NCI-H524 treated with DMSO at 0.1 percent for 48 hours (cell line): Measurements from ENCODE around the gene CTSO.

Experiments used
- DNase-seq: peaks from one replicate; lab custom pipeline; 2025; lab: John Stamatoyannopoulos, UW

CTSO gene, protein sequence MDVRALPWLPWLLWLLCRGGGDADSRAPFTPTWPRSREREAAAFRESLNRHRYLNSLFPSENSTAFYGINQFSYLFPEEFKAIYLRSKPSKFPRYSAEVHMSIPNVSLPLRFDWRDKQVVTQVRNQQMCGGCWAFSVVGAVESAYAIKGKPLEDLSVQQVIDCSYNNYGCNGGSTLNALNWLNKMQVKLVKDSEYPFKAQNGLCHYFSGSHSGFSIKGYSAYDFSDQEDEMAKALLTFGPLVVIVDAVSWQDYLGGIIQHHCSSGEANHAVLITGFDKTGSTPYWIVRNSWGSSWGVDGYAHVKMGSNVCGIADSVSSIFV

DNA sequence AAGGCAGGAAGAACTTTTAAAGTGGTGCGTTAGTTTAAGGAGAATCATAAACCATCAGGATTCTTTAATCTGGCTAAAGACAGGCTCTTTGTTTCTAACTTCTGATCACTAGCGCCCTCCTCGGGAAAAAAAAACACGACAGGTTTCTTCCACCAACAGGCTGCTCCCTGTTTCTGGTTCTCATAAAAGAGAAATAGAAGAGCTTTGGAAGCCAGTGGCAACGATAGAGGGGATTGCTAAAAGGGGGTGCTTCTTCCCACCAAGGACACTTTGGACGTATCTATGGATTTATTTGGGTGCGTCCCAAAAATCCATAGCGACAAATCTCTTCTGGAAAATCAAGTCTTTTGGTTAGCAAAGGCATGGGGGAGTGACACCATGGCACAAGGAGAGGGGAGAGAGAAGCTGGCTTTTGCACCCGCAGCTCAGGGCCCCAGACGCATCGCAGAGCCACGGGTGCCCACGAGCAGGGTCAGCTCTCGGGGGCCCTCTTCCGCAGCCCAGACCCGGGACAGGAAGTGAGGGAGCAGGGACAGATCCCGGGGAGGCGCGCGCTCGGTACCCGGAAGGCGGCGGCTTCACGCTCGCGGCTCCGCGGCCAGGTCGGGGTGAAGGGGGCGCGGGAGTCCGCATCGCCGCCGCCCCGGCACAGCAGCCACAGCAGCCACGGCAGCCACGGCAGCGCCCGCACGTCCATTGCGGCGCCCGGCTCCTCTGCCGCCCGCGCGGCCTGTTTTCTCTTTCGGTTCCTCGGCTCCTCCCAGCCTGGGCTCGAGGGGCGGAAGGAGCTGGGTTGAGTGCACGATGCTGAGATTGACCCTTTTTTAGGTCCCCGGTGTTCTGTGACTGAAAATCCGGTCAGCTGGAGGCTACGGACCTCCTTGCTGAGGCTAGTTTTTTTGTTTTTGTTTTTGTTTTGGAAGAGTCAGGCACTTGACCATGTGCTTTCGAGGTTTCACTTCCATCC lies at the start of gene CTSO:
Gene CTSO (minus strand): TSS at position 716 of the 967 bp plus-strand sequence. CDS start 19 bp downstream, at position 697.
- DNase-seq, result peak; percentile 18

- no peak for DNase-seq
These were observed 46.8 kb upstream of the CTSO start for GRCh38 chr4:156000491-156000890.

DNA sequence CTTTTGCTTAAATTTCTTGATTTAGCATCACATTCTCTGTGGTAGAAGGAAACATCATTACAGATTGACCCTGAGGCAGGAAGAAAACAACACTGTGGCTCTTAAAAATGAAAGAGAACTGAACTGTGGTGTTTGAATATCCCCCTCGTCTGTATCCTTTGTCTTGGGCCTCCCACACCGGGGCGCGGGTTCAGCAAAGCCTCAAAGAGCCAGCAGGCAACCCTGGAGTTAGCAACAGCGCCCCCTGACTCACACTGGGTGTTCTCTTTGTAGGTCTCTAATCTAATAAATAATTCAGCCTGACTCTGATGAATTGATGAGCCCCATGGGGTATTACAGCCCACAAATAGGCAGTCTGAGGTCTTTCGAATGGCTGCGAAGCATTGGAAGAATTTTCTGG lies 46.1 kb upstream of the CTSO start:
- no peak for DNase-seq

DNA sequence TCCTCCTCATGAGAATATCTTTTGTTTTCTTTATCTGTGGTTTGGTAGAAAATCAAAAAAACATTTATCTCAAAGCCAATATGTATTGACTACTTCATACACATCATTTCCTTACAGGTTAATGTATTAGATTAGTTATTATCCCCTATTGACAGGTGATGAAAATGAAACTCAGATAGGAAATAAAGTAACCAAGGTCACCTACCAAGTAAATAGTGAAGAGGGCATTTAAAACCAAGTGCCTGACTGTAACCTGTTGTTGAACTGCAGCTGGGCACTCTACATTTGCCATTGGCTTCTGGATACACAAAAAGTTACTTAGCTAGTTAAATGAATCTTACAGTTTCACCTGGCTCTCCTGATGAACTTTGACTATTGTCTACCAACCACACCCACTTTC lies 41.4 kb upstream of the CTSO start:
- no peak for DNase-seq

DNA sequence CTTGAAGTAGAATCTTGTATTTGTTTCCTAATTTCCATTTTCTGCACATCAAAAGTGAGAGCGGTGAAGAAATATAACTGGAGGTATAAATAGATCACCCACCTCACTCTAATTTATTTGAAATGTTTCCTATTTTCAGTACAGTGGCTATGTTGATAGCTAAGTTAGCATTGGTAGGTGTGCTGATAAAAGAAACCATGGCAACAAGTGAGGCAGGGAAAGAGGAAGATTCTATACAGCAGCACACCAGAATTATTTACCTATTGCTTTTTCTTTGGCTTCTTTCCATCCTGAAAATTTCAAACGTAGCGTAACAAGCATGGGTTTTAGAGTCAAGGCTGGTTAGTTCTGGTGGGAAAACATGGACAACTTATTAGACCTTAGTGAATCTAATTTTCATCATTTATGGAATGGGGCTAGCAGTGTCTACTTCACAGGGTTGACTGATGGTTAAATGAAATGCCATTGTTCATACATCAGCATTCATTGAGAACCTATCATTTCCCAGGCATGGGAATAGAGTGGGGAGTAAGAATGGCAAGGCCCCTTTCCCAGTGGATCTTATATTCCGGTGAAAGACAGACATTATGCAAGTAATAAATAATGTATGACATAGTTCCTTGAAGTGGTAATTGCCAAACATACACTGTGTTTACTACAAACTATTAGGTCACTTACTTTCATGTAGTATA lies 30.6 kb upstream of the CTSO start:
- no peak for DNase-seq

- no peak for DNase-seq
These were observed 29.2 kb upstream of the CTSO start for GRCh38 chr4:155982736-155983385.

GRCh38 chr4:155978810-155979209 lies 25.1 kb upstream of the CTSO start:
- no peak for DNase-seq

DNA sequence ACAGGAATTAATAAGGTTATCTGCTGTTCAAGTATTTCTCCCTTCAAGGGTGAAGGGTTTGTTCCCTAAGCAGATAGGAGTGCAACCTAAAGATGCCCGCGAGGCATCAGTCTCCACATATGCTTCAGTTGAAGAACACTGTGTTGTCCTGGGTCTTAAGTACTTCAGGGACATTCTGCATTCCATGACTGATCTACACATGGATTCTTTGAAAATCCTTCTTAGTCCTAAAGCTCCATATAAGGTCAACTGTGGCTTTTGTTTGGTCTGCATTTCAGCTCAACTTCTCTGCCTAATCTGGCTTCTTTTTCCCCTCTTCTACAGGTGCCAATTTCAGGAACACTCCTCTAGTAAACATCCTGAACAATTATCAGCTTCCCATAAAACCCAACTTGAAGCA lies 21.8 kb upstream of the CTSO start:
- no peak for DNase-seq

DNA sequence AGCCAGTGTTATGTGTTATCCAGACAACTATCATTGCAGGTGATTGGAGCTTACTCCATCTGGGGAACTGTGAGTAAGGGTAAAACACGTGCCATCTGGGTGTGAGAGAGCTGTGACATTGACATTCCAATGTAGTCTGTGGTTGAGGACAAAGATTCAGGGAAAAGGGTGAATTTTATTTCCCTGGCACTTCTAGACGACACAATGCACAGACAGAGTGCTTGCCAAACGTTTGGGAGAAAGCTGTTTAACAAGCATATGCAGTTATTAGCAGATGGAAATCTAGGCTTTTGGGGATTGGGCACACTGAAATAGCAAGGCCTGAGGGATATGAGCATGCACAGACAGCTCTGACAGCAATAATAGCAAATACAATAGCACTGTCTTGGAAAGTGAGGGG lies 21.3 kb upstream of the CTSO start:
- DNase-seq, result no peak

GRCh38 chr4:155974476-155974749 lies 20.7 kb upstream of the CTSO start:
- DNase-seq, result no peak

DNA sequence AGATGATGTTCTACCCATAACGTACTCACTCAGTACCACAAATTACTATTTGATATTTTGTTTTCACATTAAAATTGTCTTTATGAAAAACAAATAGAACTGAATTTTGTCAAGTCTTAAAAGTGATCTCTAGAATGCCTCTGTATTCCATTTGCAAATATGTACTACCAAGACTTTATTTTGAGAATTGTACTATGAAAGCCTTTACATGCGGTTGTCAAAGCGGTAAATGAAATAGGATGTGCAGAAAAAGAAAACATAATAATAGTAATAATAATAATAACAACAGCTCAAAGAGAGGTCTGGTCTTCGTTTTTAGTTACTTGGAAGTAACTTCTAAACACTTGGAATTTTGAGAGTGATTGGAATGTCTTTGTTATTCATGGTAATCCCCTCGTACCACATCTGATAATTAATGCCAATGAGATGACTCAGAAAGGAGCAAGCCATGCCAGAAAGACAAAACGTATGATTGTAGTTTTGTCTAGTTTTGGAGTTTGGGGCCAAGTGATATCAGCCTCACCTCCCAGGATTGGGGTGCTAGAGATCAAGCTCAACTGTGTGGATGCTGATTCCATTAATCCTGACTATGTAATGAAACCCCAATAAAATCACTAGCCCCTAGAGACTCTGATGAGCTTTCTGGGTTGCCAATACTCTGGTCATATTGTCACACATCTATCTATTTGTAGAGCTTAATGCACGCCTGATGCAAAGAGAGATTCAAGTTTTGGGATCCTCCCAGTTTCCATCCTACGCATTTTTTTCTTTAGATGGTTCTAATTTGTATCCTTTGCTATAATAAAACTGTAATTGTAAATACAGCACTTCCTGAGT lies 20.2 kb upstream of the CTSO start:
- no peak for DNase-seq

DNA sequence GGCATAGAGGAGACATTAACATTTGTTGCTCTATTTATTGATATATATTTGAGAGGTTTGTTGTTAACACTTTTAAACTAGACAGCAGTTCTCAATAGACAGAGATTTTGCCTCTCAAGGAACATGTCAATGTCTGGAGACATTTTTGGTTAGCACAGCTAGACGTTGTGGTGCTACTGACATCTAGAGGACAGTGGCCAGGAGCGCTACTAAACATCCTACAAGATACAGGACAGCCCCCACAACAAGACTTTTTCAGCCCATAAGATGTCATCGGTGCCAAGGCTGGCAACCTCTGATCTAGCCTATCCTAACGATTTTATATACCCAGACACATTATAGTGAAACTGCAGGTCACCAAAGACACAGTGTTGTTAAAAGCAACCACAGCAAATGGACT lies 18.4 kb upstream of the CTSO start:
- no peak for DNase-seq

GRCh38 chr4:155966731-155967395 lies 13.2 kb upstream of the CTSO start:
- DNase-seq, result no peak

GRCh38 chr4:155966171-155966570 lies 12.5 kb upstream of the CTSO start:
- DNase-seq, result no peak

DNA sequence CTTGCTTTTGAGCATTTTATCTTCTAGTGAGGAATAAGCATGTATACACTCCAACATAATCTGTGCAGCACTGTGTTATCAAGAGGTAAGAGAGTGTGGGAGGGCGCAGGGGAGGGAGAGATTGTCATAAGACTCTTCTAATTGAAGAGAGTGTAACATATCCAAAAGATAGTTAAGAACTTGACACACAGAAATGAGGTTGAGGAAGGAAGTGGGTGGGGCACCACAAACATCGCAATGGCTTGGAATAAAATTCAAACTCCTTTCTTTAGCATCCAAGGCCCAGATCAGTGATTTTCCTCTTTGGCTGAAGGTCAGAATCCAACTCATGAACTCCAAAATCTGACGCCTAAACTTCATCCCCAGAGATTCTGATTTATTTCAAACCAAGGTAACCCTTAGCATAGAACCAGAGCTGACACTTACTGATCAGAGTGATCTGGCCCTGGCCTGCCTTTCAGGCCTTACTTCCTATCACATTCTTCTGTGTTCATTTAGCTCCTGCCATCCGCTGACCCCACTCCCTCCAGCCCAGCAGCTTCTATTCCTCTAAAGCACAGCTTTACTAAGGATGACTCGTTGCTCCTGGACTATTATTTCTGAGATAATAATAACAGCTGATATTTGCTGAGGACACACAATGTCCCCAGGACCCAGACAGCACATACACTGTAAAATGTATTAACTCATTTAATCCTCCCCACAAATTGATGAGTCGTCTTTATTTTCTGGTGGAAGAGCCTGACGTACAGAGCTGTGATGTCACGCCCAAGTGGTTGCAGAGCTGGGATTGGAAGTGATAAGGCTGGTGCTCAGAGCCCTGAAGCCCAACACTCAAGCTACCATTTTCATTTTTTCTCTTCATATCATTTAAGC lies 10.6 kb upstream of the CTSO start:
- DNase-seq, result no peak

GRCh38 chr4:155962767-155963166 lies 9.1 kb upstream of the CTSO start:
- DNase-seq, result no peak

- DNase-seq, result no peak
These were observed 7.9 kb upstream of the CTSO start for GRCh38 chr4:155961575-155961974.

GRCh38 chr4:155960522-155960921 lies 6.9 kb upstream of the CTSO start:
- DNase-seq, result no peak

DNA sequence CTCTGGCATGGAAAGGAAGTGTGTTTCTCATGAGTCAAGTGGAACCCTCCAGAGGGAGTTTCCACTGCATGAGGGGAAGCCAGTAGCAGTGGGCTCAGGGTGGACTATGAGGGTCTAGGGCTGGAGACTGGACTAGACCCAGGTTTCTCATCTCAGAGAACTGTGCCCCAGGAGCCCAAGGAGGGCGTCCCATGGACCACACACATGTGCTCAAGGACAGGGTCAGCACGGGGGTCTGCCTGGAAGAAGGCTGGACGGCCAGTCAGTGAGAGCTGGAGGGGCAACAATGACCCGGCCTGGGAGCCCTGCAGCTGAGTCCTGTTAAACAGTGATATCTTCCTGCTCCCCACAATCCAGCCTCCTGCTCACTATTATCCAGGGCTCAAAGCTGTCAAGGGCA lies 5.8 kb upstream of the CTSO start:
- DNase-seq, result no peak

- no peak for DNase-seq
These were observed 2.8 kb upstream of the CTSO start for GRCh38 chr4:155956461-155956860.
